ENCODE results near the gene SLFN12L. TPM values are rescaled to one million over a fixed set of nuclear protein-coding genes. Genes with fewer than 3 reads are reported as not detected.
A peak's percentile ranks its signal among the peaks of the same experiment; 100 is the strongest.

Gene SLFN12L
- total and polyA plus RNA-seq, 4 experiments from 2014 or later, result 13.4 to 78.8 (median 49.2) TPM

GRCh38 chr17:35498448-35499178 lies 38.9 kb downstream of the SLFN12L start:
- no peaks in the 10 kb centered on the region for H3K27me3 ChIP-seq (ENCODE audit: insufficient read depth, low read length)
- H3K9me3 Mint-ChIP-seq, result peaks cover 0 to 3% (median under 1%) of the 10 kb centered on the region in 8 donors
- DNase-seq, result no peak

GRCh38 chr17:35496451-35497290 lies 40.8 kb downstream of the SLFN12L start:
- H3K27ac ChIP-seq (ENCODE audit: low read depth, low read length), result no peak overlapping the region
- CTCF ChIA-PET (ENCODE audit: partially characterized antibody), result interaction anchor here (1.3 kb wide), 1 partner anchor 184 kb away, joined by 4 read pairs; no protein-coding TSS in a partner anchor
- no peaks in the 10 kb centered on the region for H3K9me3 ChIP-seq (ENCODE audit: control insufficient read depth in 1 of 2, low read length in 2 of 2)
- H3K36me3 ChIP-seq (ENCODE audit: insufficient read depth, low read length), result peaks cover 14% of the 10 kb centered on the region
- H3K27ac Mint-ChIP-seq, result peak overlapping the region in 5 of 7 donors; percentile 29 to 77 (median 72)
- no peaks in the 10 kb centered on the region for H3K27me3 ChIP-seq (ENCODE audit: insufficient read depth, low read length)
- H3K4me3 ChIP-seq (ENCODE audit: low read length in 2 of 2), result no peak overlapping the region
- H3K4me3 Mint-ChIP-seq, result peak overlapping the region in 1 of 8 donors; percentile 39
- peaks cover 0 to 2% (median under 1%) of the 10 kb centered on the region in 8 donors for H3K9me3 Mint-ChIP-seq
- POLR2A ChIA-PET (ENCODE audit: partially characterized antibody), result interaction anchor here (0.5 to 1.6 kb wide), 3 partner anchors 8 to 184 kb away, joined by 3 to 4 read pairs (median 4); no protein-coding TSS in a partner anchor
- H3K4me1 Mint-ChIP-seq, result peaks cover 29 to 74% (median 46%) of the 10 kb centered on the region in 4 donors
- intact Hi-C loops (cut with micrococcal nuclease), result no loop called here
- H3K36me3 Mint-ChIP-seq, result peaks cover 41 to 61% of the 10 kb centered on the region in 2 donors
- no peak for DNase-seq
- peaks cover 42% of the 10 kb centered on the region for H3K4me1 ChIP-seq (ENCODE audit: insufficient read depth, low read length)
- no peaks in the 10 kb centered on the region for H3K27me3 Mint-ChIP-seq

More at GRCh38 chr17:35498448-35499178, 38.9 kb downstream of the SLFN12L start:
- peaks cover 42 to 56% of the 10 kb centered on the region in 2 donors for H3K36me3 Mint-ChIP-seq
- ChIA-PET POLR2A (ENCODE audit: partially characterized antibody) (interaction anchor here (0.6 to 2.0 kb wide), 6 partner anchors 10 to 150 kb away, joined by 3 to 22 read pairs (median 4); partner anchors contain the start of gene SLFN12L), CTCF (ENCODE audit: partially characterized antibody) (interaction anchor here (1.2 to 2.1 kb wide), 3 partner anchors 10 to 186 kb away, joined by 4 to 11 read pairs (median 5); no protein-coding TSS in a partner anchor)
- no peaks in the 10 kb centered on the region for H3K27me3 Mint-ChIP-seq
- Histone ChIP-seq H3K4me3 (ENCODE audit: low read length in 2 of 2) (no peak overlapping the region), H3K4me1 (ENCODE audit: insufficient read depth, low read length) (peaks cover 35% of the 10 kb centered on the region), H3K27ac (ENCODE audit: low read depth, low read length) (no peak overlapping the region), H3K9me3 (ENCODE audit: control insufficient read depth in 1 of 2, low read length in 2 of 2) (no peaks in the 10 kb centered on the region), H3K36me3 (ENCODE audit: insufficient read depth, low read length) (peaks cover 14% of the 10 kb centered on the region)
- peaks cover 28 to 68% (median 45%) of the 10 kb centered on the region in 4 donors for H3K4me1 Mint-ChIP-seq
- peak overlapping the region; percentile 8 to 74 (median 53) for H3K27ac Mint-ChIP-seq
- intact Hi-C loops (cut with micrococcal nuclease), result no loop called here
- peak overlapping the region in 1 of 8 donors; percentile 26 for H3K4me3 Mint-ChIP-seq

- ChIA-PET CTCF (ENCODE audit: partially characterized antibody) (interaction anchor here (0.9 to 1.4 kb wide), 3 partner anchors 26 to 322 kb away, joined by 3 to 4 read pairs (median 3); partner anchors contain the start of gene SLFN12L), POLR2A (ENCODE audit: partially characterized antibody) (interaction anchor here (0.9 to 1.6 kb wide), 2 partner anchors 20 to 41 kb away, joined by 3 to 10 read pairs; no protein-coding TSS in a partner anchor)
- no peaks in the 10 kb centered on the region for H3K27me3 ChIP-seq (ENCODE audit: insufficient read depth, low read length)
- H3K4me3 ChIP-seq (ENCODE audit: low read length in 2 of 2), result no peak overlapping the region
- Mint-ChIP-seq H3K4me3 (no peak overlapping the region), H3K9me3 (peaks cover 0 to 6% (median 0%) of the 10 kb centered on the region in 8 donors), H3K27me3 (no peaks in the 10 kb centered on the region), H3K36me3 (peaks cover 45 to 59% of the 10 kb centered on the region in 2 donors), H3K4me1 (peaks cover 33 to 79% (median 51%) of the 10 kb centered on the region in 4 donors), H3K27ac (peak overlapping the region; percentile 30 to 87 (median 43))
- intact Hi-C loops (cut with micrococcal nuclease), result no loop called here
- no peaks in the 10 kb centered on the region for H3K9me3 ChIP-seq (ENCODE audit: control insufficient read depth in 1 of 2, low read length in 2 of 2)
- H3K36me3 ChIP-seq (ENCODE audit: insufficient read depth, low read length), result peaks cover 16% of the 10 kb centered on the region
- H3K27ac ChIP-seq (ENCODE audit: low read depth, low read length), result no peak overlapping the region
- peaks cover 45% of the 10 kb centered on the region for H3K4me1 ChIP-seq (ENCODE audit: insufficient read depth, low read length)
- DNase-seq, result no peak
Measured at GRCh38 chr17:35493040-35493439, 44.4 kb downstream of the SLFN12L start.

GRCh38 chr17:35491417-35491816 lies 46.1 kb downstream of the SLFN12L start:
- Mint-ChIP-seq H3K27me3 (no peaks in the 10 kb centered on the region), H3K9me3 (peaks cover 0 to 6% (median 0%) of the 10 kb centered on the region in 8 donors), H3K4me1 (peaks cover 36 to 82% (median 57%) of the 10 kb centered on the region in 4 donors), H3K36me3 (peaks cover 40 to 65% of the 10 kb centered on the region in 2 donors), H3K4me3 (peak overlapping the region in 1 of 8 donors; percentile 30), H3K27ac (peak overlapping the region in 5 of 7 donors; percentile 13 to 99 (median 58))
- Histone ChIP-seq H3K27ac (ENCODE audit: low read depth, low read length) (no peak overlapping the region), H3K9me3 (ENCODE audit: control insufficient read depth in 1 of 2, low read length in 2 of 2) (no peaks in the 10 kb centered on the region), H3K27me3 (ENCODE audit: insufficient read depth, low read length) (no peaks in the 10 kb centered on the region), H3K4me3 (ENCODE audit: low read length in 2 of 2) (no peak overlapping the region), H3K4me1 (ENCODE audit: insufficient read depth, low read length) (peaks cover 51% of the 10 kb centered on the region), H3K36me3 (ENCODE audit: insufficient read depth, low read length) (peaks cover 11% of the 10 kb centered on the region)
- intact Hi-C loops (cut with micrococcal nuclease), result no loop called here
- POLR2A ChIA-PET (ENCODE audit: partially characterized antibody), result interaction anchor here (1.6 to 2.4 kb wide), 2 partner anchors 43 to 248 kb away, joined by 6 to 10 read pairs; partner anchors contain the start of gene SLFN5
- CTCF ChIA-PET (ENCODE audit: partially characterized antibody), result interaction anchor here (1.1 kb wide), 1 partner anchor 42 kb away, joined by 3 read pairs; no protein-coding TSS in a partner anchor
- no peak for DNase-seq

GRCh38 chr17:35489944-35490343 lies 47.5 kb downstream of the SLFN12L start:
- Histone ChIP-seq H3K9me3 (ENCODE audit: control insufficient read depth in 1 of 2, low read length in 2 of 2) (no peaks in the 10 kb centered on the region), H3K4me3 (ENCODE audit: low read length in 2 of 2) (no peak overlapping the region), H3K27me3 (ENCODE audit: insufficient read depth, low read length) (no peaks in the 10 kb centered on the region), H3K4me1 (ENCODE audit: insufficient read depth, low read length) (peaks cover 45% of the 10 kb centered on the region), H3K27ac (ENCODE audit: low read depth, low read length) (no peak overlapping the region), H3K36me3 (ENCODE audit: insufficient read depth, low read length) (peaks cover 11% of the 10 kb centered on the region)
- Mint-ChIP-seq H3K27ac (peak overlapping the region in 3 of 7 donors; percentile 68 to 99 (median 82)), H3K4me3 (peak overlapping the region in 1 of 8 donors; percentile 10), H3K9me3 (peaks cover 0 to 6% (median 0%) of the 10 kb centered on the region in 8 donors), H3K4me1 (peaks cover 41 to 89% (median 67%) of the 10 kb centered on the region in 4 donors), H3K27me3 (no peaks in the 10 kb centered on the region), H3K36me3 (peaks cover 51 to 78% of the 10 kb centered on the region in 2 donors)
- no peak for DNase-seq
- ChIA-PET CTCF (ENCODE audit: partially characterized antibody) (interaction anchor here (0.7 to 6.6 kb wide), 5 partner anchors 9 to 177 kb away, joined by 3 to 117 read pairs (median 5); partner anchors contain the start of genes SLFN11 and SLFN12L), POLR2A (ENCODE audit: partially characterized antibody) (interaction anchor here (0.7 to 8.0 kb wide), 5 partner anchors 27 to 247 kb away, joined by 3 to 234 read pairs (median 6); partner anchors contain the start of genes SLFN11, SLFN12L and SLFN5)
- intact Hi-C loops (cut with micrococcal nuclease), result loop anchor here (5.0 kb wide), 2 partner anchors 43 to 328 kb away; partner anchors contain the start of gene SLFN13

- H3K27ac ChIP-seq (ENCODE audit: low read depth, low read length), result no peak overlapping the region
- peaks cover 51% of the 10 kb centered on the region for H3K4me1 ChIP-seq (ENCODE audit: insufficient read depth, low read length)
- no peak overlapping the region for H3K4me3 ChIP-seq (ENCODE audit: low read length in 2 of 2)
- H3K27ac Mint-ChIP-seq, result peak overlapping the region in 6 of 7 donors; percentile 4 to 99 (median 96)
- intact Hi-C loops (cut with micrococcal nuclease), result loop anchor here (1.0 to 5.0 kb wide), 3 partner anchors 42 to 327 kb away; partner anchors contain the start of gene SLFN13
- H3K4me1 Mint-ChIP-seq, result peaks cover 38 to 93% (median 70%) of the 10 kb centered on the region in 4 donors
- no peaks in the 10 kb centered on the region for H3K27me3 ChIP-seq (ENCODE audit: insufficient read depth, low read length)
- CTCF ChIA-PET (ENCODE audit: partially characterized antibody), result interaction anchor here (1.2 to 6.6 kb wide), 12 partner anchors 10 to 253 kb away, joined by 3 to 117 read pairs (median 8); partner anchors contain the start of genes SLFN12L and SLFN5
- H3K9me3 ChIP-seq (ENCODE audit: control insufficient read depth in 1 of 2, low read length in 2 of 2), result no peaks in the 10 kb centered on the region
- H3K9me3 Mint-ChIP-seq, result peaks cover 0 to 6% (median 0%) of the 10 kb centered on the region in 8 donors
- peaks cover 16% of the 10 kb centered on the region for H3K36me3 ChIP-seq (ENCODE audit: insufficient read depth, low read length)
- H3K27me3 Mint-ChIP-seq, result no peaks in the 10 kb centered on the region
- H3K36me3 Mint-ChIP-seq, result peaks cover 60 to 85% of the 10 kb centered on the region in 2 donors
- no peak for DNase-seq
- H3K4me3 Mint-ChIP-seq, result peak overlapping the region; percentile 24 to 98 (median 94)
- POLR2A ChIA-PET (ENCODE audit: partially characterized antibody), result interaction anchor here (0.9 to 8.0 kb wide), 18 partner anchors 8 to 328 kb away, joined by 3 to 234 read pairs (median 26); partner anchors contain the start of genes AP2B1, PEX12, SLFN11 and SLFN12
Measured at GRCh38 chr17:35488991-35489390, 48.5 kb downstream of the SLFN12L start.
